Head of caudate nucleus (tissue), 42 donors: ENCODE results near the gene OR52K2.
"Not testable (repeated sequence)": the region's sequence is repeated elsewhere in the genome, so short reads cannot be mapped to it uniquely, and the experiment has no call there.

Experiments
- DNase-seq, 42 donors: peaks; one replicate each; pipeline versions ENCODE4 v3.0.0 to v3.0.0-alpha.2; 2020 to 2021; ENCODE audit warnings: mixed read lengths in 7 of 42
- intact Hi-C: fragments of 100-400 bp; cut with DNase I; formaldehyde crosslinking; loops from one replicate; pipeline ENCODE4 v1.15.0; 2022

OR52K2 gene

DNA sequence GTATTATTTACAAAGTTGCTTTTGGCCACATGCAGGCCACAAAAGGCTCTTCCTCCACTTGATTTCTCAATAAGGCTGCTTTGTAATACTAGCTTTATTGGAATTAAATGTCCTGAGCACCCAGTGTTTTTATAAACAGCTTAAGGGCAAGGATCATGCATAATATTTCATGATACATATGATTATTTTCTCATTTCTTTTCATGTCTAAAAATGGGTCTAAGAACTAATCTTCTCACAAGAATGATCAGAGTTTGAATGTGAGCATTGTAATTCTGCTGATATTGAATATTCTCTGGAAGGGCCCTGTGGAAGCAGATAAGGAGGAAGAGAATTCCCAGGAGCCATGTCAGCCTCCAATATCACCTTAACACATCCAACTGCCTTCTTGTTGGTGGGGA is at the start of gene OR52K2:
Gene OR52K2, plus strand, starts transcription at position 301 of the 400 bp plus-strand sequence. Its CDS starts 45 bp downstream, at position 346.
- no peak for DNase-seq
- intact Hi-C loops, result no loop called here

GRCh38 chr11:4406206-4406605 is 42.9 kb upstream of the OR52K2 start:
- intact Hi-C loops, result not testable (repeated sequence)

DNA sequence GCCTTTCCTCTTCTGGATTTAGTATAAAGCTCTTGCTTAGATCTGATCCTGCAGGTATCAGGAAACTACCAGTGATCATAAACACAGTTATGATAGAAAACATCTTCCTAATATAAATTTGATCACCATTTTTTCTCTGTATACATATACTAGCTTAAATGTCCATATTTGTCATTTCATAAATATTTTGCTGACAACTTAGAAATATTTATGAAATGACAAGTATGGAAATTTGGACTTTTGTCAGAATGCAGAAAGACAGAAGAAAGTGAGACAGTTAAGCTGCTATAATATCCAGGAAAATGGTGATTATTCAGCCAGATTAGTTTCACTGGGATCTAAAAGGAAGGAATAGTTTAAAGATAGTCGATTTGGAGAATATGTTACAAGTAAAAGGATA is 32.8 kb upstream of the OR52K2 start:
- no peak for DNase-seq
- intact Hi-C loops, result no loop called here

More at GRCh38 chr11:4406206-4406605, 42.9 kb upstream of the OR52K2 start:
- DNase-seq, result not testable (repeated sequence)

DNA sequence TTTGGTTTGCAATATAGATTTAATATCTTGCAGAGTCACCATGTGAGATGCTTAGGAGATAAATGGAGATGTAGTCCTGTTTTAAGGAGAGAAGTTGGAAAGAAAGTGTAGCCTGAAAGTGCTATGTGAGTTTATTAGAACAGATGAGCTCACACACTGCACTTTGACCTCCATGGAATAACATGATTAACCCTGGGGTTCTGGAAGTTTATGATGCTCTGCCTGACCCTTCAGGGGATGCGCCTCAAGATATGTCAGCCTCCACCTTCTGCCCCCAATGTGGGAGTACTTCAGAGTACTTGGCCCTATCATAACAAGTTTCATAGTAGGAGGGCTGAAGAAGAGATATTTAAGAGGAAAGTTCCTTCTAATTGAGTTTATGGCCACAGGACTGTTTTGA is 32.3 kb upstream of the OR52K2 start:
- DNase-seq, result no peak

DNA sequence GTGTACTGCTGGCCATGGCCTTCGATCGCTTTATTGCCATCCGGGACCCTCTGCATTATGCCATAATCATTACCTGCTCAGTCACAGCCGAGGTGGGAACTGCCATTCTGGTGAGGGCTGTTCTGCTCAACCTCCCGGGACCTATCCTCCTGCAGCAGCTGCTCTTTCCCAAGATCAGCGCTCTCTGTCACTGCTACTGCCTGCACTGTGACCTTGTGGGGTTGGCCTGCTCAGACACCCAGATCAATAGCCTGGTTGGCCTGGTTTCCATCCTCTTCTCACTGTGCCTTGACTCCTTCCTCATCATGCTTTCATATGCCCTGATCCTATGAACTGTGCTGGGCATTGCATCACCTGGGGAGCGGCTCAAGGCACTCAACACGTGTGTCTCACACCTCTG is 30.7 kb upstream of the OR52K2 start:
- no peak for DNase-seq
- intact Hi-C loops, result no loop called here

More for the DNA sequence above, 32.3 kb upstream of the OR52K2 start:
- intact Hi-C loops, result no loop called here

DNA sequence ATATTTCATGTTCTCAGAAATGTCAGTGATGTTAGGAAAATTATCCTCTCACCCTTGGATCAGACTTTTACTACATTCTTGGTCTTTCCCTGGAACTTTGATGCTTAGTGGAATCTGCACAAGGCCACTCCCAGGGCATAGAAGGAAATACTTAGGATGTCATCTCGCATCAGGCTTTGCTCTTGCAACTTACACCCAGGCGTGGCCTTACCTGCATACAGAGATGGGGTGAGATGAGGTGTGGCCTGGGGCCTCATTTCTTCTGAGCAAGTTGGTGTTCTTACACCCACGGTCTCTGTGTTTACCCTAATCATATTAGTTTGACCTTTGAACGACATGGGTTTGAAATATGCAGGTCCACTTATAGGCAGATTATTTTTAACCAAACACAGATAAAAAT is 19.0 kb upstream of the OR52K2 start:
- no peak for DNase-seq
- intact Hi-C loops, result no loop called here

DNA sequence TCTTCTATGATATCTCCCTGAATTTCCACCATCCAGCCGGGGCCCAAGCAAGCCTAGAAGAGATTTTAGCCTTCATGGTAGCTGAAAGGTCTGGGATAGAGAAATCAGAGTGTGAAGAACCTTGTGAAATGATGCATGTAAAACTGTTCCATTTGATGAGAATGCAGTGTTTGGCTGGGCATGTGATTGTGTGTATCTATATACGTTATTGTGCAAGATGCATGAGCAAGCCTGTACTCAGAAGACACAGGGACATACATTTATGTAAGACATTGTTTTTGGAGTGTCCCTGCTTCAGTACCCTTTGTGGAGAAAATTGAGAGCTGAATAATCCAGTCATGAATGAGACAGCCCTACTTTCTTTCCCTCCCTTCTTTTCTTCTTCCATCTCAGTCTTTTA is 15.2 kb upstream of the OR52K2 start:
- intact Hi-C loops, result no loop called here
- DNase-seq, result no peak

DNA sequence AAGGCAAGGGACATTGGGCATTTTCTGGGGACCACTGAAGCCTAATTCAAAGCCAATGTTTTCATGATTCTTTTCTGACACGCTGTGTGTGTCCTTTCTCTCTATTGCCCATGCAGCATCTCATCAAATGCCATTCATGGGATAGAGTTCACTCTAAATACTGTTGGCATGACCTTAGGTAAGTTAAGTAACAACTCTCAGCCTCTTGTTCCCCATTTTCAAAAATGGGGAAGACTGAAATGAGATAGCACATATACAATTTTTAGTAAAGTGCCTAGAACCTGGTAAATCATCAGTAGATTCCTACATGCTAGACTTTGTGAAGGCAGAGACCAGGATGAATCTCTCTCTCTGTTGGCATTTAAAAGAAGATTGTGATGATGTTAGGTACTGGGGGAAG is 12.7 kb upstream of the OR52K2 start:
- intact Hi-C loops, result no loop called here
- no peak for DNase-seq

DNA sequence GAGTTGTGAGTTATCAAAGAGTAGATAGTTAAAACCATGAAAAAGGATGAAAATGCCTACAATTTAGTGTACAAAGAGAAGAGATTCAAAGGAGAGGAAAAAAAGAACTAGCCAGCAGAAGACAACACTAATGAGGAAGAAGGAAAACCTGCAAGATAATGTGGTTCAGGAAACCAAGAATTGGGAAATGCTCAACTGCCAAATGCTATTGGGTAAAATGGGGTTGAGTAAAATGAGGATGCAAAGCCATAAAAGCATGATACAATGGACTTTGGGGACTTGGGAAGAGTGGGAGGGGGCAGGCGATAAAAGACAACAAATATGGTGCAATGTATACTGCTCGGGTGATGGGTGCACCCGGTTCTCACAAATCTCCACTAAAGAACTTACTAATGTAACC is 7.6 kb upstream of the OR52K2 start:
- intact Hi-C loops, result no loop called here
- DNase-seq, result no peak

DNA sequence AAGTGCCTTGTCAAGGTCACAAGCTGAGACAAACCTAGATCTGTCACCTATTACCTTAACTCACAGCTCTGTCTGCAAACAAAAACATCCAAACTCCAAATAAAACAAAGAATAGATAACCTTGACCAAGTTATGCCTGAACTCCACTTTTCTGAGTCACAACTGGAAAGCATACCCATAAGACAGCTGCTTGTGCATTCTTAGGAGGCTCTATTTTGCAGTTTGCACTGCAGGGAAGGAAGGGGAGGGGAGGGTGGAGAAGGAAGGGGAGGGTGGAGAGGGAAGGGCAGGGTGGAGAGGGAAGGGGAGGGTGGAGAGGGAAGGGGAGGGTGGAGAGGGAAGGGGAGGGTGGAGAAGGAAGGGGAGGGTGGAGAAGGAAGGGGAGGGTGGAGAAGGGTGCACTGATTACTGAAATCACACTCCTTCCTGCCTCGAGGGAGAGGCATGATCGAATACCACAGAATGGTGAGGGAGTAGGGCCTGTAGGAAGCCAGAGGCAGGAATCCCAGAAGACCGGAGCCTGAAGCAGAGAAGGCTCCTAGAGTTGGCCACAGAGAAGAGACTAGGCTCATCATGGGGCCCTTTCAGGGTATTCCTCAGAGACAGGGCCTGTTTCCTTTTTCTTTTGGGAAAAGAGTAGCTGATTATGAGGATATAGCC is 5.7 kb upstream of the OR52K2 start:
- intact Hi-C loops, result no loop called here
- DNase-seq, result no peak

DNA sequence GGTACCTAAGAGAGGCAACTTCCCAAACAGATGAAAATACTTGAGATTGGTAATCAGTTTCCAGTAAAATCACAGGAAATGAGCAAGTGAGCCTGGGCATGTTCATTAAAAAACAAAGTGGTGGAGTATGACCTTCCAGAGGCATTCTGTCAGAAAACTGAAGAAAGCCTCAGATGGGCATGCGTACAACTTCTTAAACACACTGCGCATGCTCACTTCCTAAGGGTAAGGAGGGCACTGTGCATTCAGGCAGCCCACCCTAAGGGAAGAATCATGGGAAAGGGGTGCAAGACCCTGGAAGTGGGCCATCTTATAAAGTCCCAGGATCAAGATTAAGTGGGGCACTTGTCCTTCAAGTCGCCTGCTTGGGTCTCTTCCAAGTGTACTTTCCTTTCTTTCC is 4.0 kb downstream of the OR52K2 start:
- intact Hi-C loops, result no loop called here
- no peak for DNase-seq

DNA sequence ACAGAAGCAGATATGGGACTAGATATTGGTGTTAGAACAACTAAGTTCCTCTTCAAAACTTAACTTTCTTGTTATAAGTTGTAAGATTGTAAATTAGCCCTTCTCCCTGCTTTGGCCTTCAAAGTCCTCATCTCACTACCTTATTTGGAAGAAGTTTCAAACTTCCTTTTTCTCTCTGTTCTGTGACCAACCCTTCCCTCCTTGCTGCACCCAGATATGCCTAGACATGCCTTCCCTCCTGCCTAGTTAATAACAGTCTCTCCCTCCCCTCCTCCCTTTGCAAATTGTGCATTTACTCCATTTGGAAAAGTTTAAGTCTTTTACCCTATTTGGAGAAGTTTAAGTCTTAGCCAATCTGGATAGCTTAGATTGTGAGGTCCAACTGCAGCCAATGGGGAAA is 4.9 kb downstream of the OR52K2 start:
- intact Hi-C loops, result no loop called here
- no peak for DNase-seq

DNA sequence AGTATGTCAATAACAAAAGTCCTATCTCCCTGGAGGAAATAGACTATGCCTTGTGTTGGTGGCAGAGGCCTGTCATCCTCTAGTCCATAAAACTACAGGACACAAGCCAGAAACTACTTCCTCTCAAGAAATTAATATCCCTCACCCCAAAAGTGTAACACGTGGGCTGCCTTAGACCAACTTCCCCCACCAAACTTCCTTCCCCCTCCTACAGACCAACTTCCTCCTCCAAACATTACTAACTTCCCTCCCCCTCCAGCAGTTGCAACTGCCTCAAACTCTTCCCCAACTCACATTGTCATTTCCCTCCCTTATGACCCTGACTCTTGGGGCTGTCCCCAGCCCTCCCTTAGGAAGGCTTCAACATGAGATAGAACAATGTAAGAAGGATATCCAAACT is 6.3 kb downstream of the OR52K2 start:
- intact Hi-C loops, result no loop called here
- peak in 10 of 42 donors; percentile 7 to 47 (median 12) for DNase-seq

DNA sequence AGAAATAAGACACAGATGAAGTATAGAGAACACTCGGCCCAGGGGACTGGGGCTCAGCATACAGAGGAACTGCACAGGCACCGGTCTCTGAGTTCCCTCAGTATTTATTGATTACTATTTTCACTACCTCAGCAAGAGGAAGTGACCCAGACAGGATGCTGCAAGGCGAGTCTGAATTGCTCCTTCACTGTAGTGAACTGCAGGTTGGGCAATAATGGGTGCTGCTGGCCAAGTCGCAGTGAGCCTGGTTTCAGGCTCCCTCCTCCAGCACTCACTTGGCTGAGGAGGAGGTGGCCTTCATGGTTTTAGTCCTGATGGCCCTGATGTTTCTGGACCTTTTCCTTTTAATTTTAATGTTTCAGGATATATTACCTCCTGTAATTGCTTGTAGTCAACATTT is 10.4 kb downstream of the OR52K2 start:
- peak in 26 of 42 donors; percentile 2 to 53 (median 22) for DNase-seq
- intact Hi-C loops, result no loop called here

- no peak for DNase-seq
- intact Hi-C loops, result no loop called here
Observed at GRCh38 chr11:4460151-4460550, 11.1 kb downstream of the OR52K2 start.

GRCh38 chr11:4464216-4465159 is 15.4 kb downstream of the OR52K2 start:
- DNase-seq, result no peak
- intact Hi-C loops, result no loop called here

DNA sequence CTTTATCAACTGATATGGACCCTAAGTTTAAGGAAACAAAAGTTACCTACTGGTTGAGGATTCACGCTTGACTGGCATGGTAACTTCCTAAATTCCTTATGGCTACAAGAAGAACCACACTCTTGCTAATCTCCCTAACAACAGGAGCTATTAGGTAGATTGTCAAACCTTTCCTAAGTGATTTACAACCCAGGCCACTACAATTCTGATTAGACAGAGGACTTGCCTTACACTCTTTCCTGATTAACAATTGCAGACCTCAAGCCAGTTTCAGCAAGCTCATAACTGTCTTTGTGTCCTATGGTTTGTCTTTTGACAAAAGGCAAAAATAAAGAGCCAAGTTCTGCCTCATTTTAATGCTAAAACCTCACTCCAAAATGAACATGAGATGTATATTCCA is 16.3 kb downstream of the OR52K2 start:
- intact Hi-C loops, result no loop called here
- DNase-seq, result no peak

- DNase-seq, result no peak
- intact Hi-C loops, result no loop called here
Observed at GRCh38 chr11:4466131-4466870, 17.2 kb downstream of the OR52K2 start.

GRCh38 chr11:4466871-4467442 is 17.9 kb downstream of the OR52K2 start:
- intact Hi-C loops, result no loop called here
- no peak for DNase-seq
